ENCODE measurements around the gene YAE1.

- TF ChIP-seq CTCF (IDR thresholded peaks at IDR 0.05) (no peak), POLR2AphosphoS5 (IDR thresholded peaks at IDR 0.05) (no peak)
Measured at GRCh38 chr7:39535720-39536119, 30.5 kb upstream of the YAE1 start.

Data from suprapubic skin (tissue), 3 donors.